OCI-LY3 (cell line): ENCODE measurements around the gene AVL9.
"Not testable (repeated sequence)": the region's sequence is repeated elsewhere in the genome, so short reads cannot be mapped to it uniquely, and the experiment has no call there.

Experiments
- H2AFZ ChIP-seq: fragments of 200-600, 300-600 bp; shearing (Covaris generic); 2 replicates; pipeline ENCODE4 v1.6.0; 2014; ENCODE audit warnings: antibody characterized with exemption, low read depth, low read length
- H3K27ac ChIP-seq: fragments of 200-600, 300-600 bp; sonication (generic); 2 replicates; pipeline ENCODE4 v1.5.1; 2014; ENCODE audit warnings: mild to moderate bottlenecking, low read length, moderate library complexity, mixed read lengths
- H3K27me3 ChIP-seq: fragments of 200-600, 300-600 bp; sonication (generic); 2 replicates; pipeline ENCODE4 v1.6.1; 2014; ENCODE audit warnings: low read depth, low read length, mixed read lengths
- H3K36me3 ChIP-seq: fragments of 200-600, 300-600 bp; sonication (generic); replicated peaks from 2 replicates; pipeline ENCODE3; 2014; ENCODE audit warnings: low read depth, low read length, mixed read lengths
- H3K4me1 ChIP-seq: fragments of 300-600, 200-600 bp; sonication (generic); 2 replicates; pipeline ENCODE4 v1.6.1; 2014; ENCODE audit warnings: low read length, mixed read lengths
- H3K4me2 ChIP-seq: fragments of 200-600, 300-600 bp; sonication (generic); 2 replicates; pipeline ENCODE4 v1.6.1; 2014; ENCODE audit warnings: low read length, mixed read lengths
- H3K4me3 ChIP-seq: fragments of 300-600, 200-600 bp; sonication (generic); 2 replicates; pipeline ENCODE4 v1.5.1; 2014; ENCODE audit warnings: antibody characterized with exemption, mild to moderate bottlenecking, low read length, moderate library complexity
- H3K79me2 ChIP-seq: fragments of 300-600, 200-600 bp; shearing (Covaris generic); 2 replicates; pipeline ENCODE4 v1.6.1; 2014; ENCODE audit warnings: mild to moderate bottlenecking, low read length, mixed read lengths
- H3K9ac ChIP-seq: fragments of 300-600, 200-600 bp; shearing (Covaris generic); 2 replicates; pipeline ENCODE4 v1.6.0; 2014; ENCODE audit warnings: mild to moderate bottlenecking, low read length, moderate library complexity
- H3K9me3 ChIP-seq: fragments of 200-600, 300-600 bp; shearing (Covaris generic); 2 replicates; pipeline ENCODE4 v1.6.1; 2014; ENCODE audit warnings: low read length, mixed read lengths; ENCODE audit not compliant: insufficient read depth
- H4K20me1 ChIP-seq: fragments of 200-600, 300-600 bp; sonication (generic); 2 replicates; pipeline ENCODE4 v1.6.1; 2016; ENCODE audit warnings: low read length, mixed read lengths; ENCODE audit not compliant: insufficient read depth
- CTCF ChIP-seq: fragments of 200-600, 300-600 bp; sonication (generic); IDR thresholded peaks from 2 replicates; pipeline ENCODE4 v1.5.1; 2014; ENCODE audit warnings: antibody characterized with exemption, low read length, low read depth
- EZH2phosphoT487 ChIP-seq: fragments of 200-600 bp; shearing (Covaris generic); IDR thresholded peaks from 2 replicates; pipeline ENCODE4 v1.6.1; 2018; ENCODE audit warnings: antibody characterized with exemption, mixed run types, low read depth

Gene AVL9

GRCh38 chr7:32616625-32617024 is 121.3 kb downstream of the AVL9 start:
- Histone ChIP-seq H4K20me1 (no peaks in the 10 kb centered on the region), H3K79me2 (no peaks in the 10 kb centered on the region), H2AFZ (no peak overlapping the region), H3K4me2 (no peak overlapping the region), H3K36me3 (no peaks in the 10 kb centered on the region), H3K27me3 (no peaks in the 10 kb centered on the region), H3K27ac (no peak overlapping the region), H3K4me1 (no peaks in the 10 kb centered on the region), H3K4me3 (no peak overlapping the region), H3K9ac (no peak overlapping the region), H3K9me3 (no peaks in the 10 kb centered on the region)
- TF ChIP-seq EZH2phosphoT487 (no peak), CTCF (no peak)

- H2AFZ ChIP-seq: no peak overlapping the region
- no peaks in the 10 kb centered on the region for H3K36me3 ChIP-seq
- no peaks in the 10 kb centered on the region for H3K27me3 ChIP-seq
- H3K4me1 ChIP-seq: no peaks in the 10 kb centered on the region
- no peaks in the 10 kb centered on the region for H4K20me1 ChIP-seq
- H3K9me3 ChIP-seq: no peaks in the 10 kb centered on the region
- H3K4me2 ChIP-seq: no peak overlapping the region
- no peak overlapping the region for H3K9ac ChIP-seq
- TF ChIP-seq EZH2phosphoT487 (no peak), CTCF (no peak)
- no peak overlapping the region for H3K4me3 ChIP-seq
- H3K79me2 ChIP-seq: no peaks in the 10 kb centered on the region
- no peak overlapping the region for H3K27ac ChIP-seq
Measured at GRCh38 chr7:32618470-32618869, 123.2 kb downstream of the AVL9 start.

GRCh38 chr7:32618987-32619386 is 123.7 kb downstream of the AVL9 start:
- no peak overlapping the region for H3K4me2 ChIP-seq
- H3K9ac ChIP-seq: no peak overlapping the region
- no peak overlapping the region for H3K27ac ChIP-seq
- no peaks in the 10 kb centered on the region for H3K4me1 ChIP-seq
- no peak overlapping the region for H3K4me3 ChIP-seq
- no peak overlapping the region for H2AFZ ChIP-seq
- H3K36me3 ChIP-seq: no peaks in the 10 kb centered on the region
- H4K20me1 ChIP-seq: no peaks in the 10 kb centered on the region
- TF ChIP-seq CTCF (no peak), EZH2phosphoT487 (no peak)
- H3K79me2 ChIP-seq: no peaks in the 10 kb centered on the region
- no peaks in the 10 kb centered on the region for H3K9me3 ChIP-seq
- no peaks in the 10 kb centered on the region for H3K27me3 ChIP-seq

GRCh38 chr7:32619416-32619815 is 124.1 kb downstream of the AVL9 start:
- not testable (repeated sequence) for H2AFZ ChIP-seq, H3K79me2 ChIP-seq, H3K27me3 ChIP-seq, H3K4me2 ChIP-seq, H4K20me1 ChIP-seq, H3K27ac ChIP-seq, H3K9ac ChIP-seq, H3K4me3 ChIP-seq, H3K4me1 ChIP-seq, H3K36me3 ChIP-seq, H3K9me3 ChIP-seq

GRCh38 chr7:32631021-32631420 is 135.7 kb downstream of the AVL9 start:
- Histone ChIP-seq H3K4me1 (no peaks in the 10 kb centered on the region), H3K27ac (no peak overlapping the region), H3K36me3 (no peaks in the 10 kb centered on the region), H4K20me1 (no peaks in the 10 kb centered on the region), H3K9me3 (no peaks in the 10 kb centered on the region), H3K4me3 (no peak overlapping the region), H3K79me2 (no peaks in the 10 kb centered on the region), H2AFZ (no peak overlapping the region), H3K9ac (no peak overlapping the region), H3K4me2 (no peak overlapping the region), H3K27me3 (no peaks in the 10 kb centered on the region)
- TF ChIP-seq CTCF (no peak), EZH2phosphoT487 (no peak)

- not testable (repeated sequence) for H3K27ac ChIP-seq, H3K79me2 ChIP-seq, H3K36me3 ChIP-seq, H3K9me3 ChIP-seq, H3K4me2 ChIP-seq, H3K4me1 ChIP-seq, H3K4me3 ChIP-seq, H3K9ac ChIP-seq, H2AFZ ChIP-seq, H3K27me3 ChIP-seq, H4K20me1 ChIP-seq
Measured at GRCh38 chr7:32631590-32632497, 136.6 kb downstream of the AVL9 start.
